ENCODE measurements around the gene FRRS1L. TPM values are rescaled to one million over a fixed set of nuclear protein-coding genes. Genes with fewer than 3 reads are reported as not detected.

Gene FRRS1L
- total RNA-seq, 1 donor from 2014 or later = 1.1 TPM

DNA sequence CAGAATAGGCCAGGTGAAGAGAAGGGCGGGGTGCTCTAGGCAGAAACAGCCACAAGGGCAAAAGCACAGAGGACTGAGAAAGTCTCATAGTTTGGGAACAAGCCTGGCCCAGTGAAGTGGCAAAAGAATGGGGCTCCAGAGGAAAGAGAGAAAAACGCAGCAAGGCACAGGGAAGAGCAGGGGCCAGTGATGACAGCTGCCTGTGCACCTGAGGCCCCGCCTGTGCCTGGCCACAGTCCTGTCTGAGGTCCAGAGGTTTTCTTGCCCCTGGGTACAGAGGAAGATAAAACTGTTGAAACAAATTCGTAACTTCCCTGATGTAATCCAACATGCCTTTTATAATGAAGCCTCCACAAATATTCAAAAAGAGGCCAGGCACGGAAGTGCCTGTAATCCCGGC, 22.0 kb downstream of the FRRS1L start:
- FAIRE-seq (no peak), DNase-seq (ENCODE audit: low read depth) (no peak)
- no peak overlapping the region for H2AFZ ChIP-seq (ENCODE audit: low read depth, low read length)
- no peak overlapping the region for H3K9ac ChIP-seq (ENCODE audit: low read length)
- H3K9me3 ChIP-seq (ENCODE audit: insufficient read depth, low read depth, low read length) = no peaks in the 10 kb centered on the region
- no peaks in the 10 kb centered on the region for H3K27me3 ChIP-seq (ENCODE audit: insufficient read depth, low read length)
- no peaks in the 10 kb centered on the region for H3K79me2 ChIP-seq (ENCODE audit: insufficient read depth, low read length)
- no peak for TF ChIP-seq EZH2 (IDR thresholded peaks at IDR 0.05; ENCODE audit: insufficient read depth, low read length)
- TF ChIP-seq, protein P1, sequence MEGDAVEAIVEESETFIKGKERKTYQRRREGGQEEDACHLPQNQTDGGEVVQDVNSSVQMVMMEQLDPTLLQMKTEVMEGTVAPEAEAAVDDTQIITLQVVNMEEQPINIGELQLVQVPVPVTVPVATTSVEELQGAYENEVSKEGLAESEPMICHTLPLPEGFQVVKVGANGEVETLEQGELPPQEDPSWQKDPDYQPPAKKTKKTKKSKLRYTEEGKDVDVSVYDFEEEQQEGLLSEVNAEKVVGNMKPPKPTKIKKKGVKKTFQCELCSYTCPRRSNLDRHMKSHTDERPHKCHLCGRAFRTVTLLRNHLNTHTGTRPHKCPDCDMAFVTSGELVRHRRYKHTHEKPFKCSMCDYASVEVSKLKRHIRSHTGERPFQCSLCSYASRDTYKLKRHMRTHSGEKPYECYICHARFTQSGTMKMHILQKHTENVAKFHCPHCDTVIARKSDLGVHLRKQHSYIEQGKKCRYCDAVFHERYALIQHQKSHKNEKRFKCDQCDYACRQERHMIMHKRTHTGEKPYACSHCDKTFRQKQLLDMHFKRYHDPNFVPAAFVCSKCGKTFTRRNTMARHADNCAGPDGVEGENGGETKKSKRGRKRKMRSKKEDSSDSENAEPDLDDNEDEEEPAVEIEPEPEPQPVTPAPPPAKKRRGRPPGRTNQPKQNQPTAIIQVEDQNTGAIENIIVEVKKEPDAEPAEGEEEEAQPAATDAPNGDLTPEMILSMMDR (IDR thresholded peaks at IDR 0.05; ENCODE audit: insufficient read depth, low read depth, low read length) = no peak
- no peak overlapping the region for H3K27ac ChIP-seq (ENCODE audit: low read depth, low read length)
- H3K4me1 Mint-ChIP-seq (ENCODE audit: low read depth, unreplicated experiment) = no peaks in the 10 kb centered on the region
- no peak overlapping the region for H3K4me3 ChIP-seq (ENCODE audit: insufficient read depth, low read depth, low read length)
- H3K4me2 ChIP-seq (ENCODE audit: low read length) = no peak overlapping the region
- no peaks in the 10 kb centered on the region for H3K4me1 ChIP-seq (ENCODE audit: insufficient read depth, low read length)
- no peaks in the 10 kb centered on the region for H3K9me3 Mint-ChIP-seq (ENCODE audit: unreplicated experiment)
- H3K27me3 Mint-ChIP-seq (ENCODE audit: low read depth, unreplicated experiment) = peaks cover 13% of the 10 kb centered on the region
- H3K27ac Mint-ChIP-seq (ENCODE audit: unreplicated experiment) = no peak overlapping the region
- H3K36me3 Mint-ChIP-seq (ENCODE audit: low read depth, unreplicated experiment) = peaks cover 2% of the 10 kb centered on the region
- no peaks in the 10 kb centered on the region for H3K36me3 ChIP-seq (ENCODE audit: insufficient read depth, low read length)
- no peak overlapping the region for H3K4me3 Mint-ChIP-seq (ENCODE audit: unreplicated experiment)
- H4K20me1 ChIP-seq (ENCODE audit: insufficient read depth, low read length) = no peaks in the 10 kb centered on the region

GRCh38 chr9:109143881-109144562, 23.0 kb downstream of the FRRS1L start:
- Mint-ChIP-seq H3K27ac (ENCODE audit: unreplicated experiment) (no peak overlapping the region), H3K4me3 (ENCODE audit: unreplicated experiment) (no peak overlapping the region), H3K36me3 (ENCODE audit: low read depth, unreplicated experiment) (peaks cover 2% of the 10 kb centered on the region), H3K27me3 (ENCODE audit: low read depth, unreplicated experiment) (peaks cover 9% of the 10 kb centered on the region), H3K4me1 (ENCODE audit: low read depth, unreplicated experiment) (no peaks in the 10 kb centered on the region), H3K9me3 (ENCODE audit: unreplicated experiment) (no peaks in the 10 kb centered on the region)
- no peaks in the 10 kb centered on the region for H3K27me3 ChIP-seq (ENCODE audit: insufficient read depth, low read length)
- DNase-seq (ENCODE audit: low read depth) = peak; percentile 14
- no peak overlapping the region for H3K4me3 ChIP-seq (ENCODE audit: insufficient read depth, low read depth, low read length)
- H3K27ac ChIP-seq (ENCODE audit: low read depth, low read length) = no peak overlapping the region
- no peaks in the 10 kb centered on the region for H3K79me2 ChIP-seq (ENCODE audit: insufficient read depth, low read length)
- no peak for FAIRE-seq
- H3K4me2 ChIP-seq (ENCODE audit: low read length) = no peak overlapping the region
- H3K9ac ChIP-seq (ENCODE audit: low read length) = no peak overlapping the region
- no peaks in the 10 kb centered on the region for H3K9me3 ChIP-seq (ENCODE audit: insufficient read depth, low read depth, low read length)
- no peaks in the 10 kb centered on the region for H3K4me1 ChIP-seq (ENCODE audit: insufficient read depth, low read length)
- peak overlapping the region; percentile 30 for H2AFZ ChIP-seq (ENCODE audit: low read depth, low read length)
- H4K20me1 ChIP-seq (ENCODE audit: insufficient read depth, low read length) = no peaks in the 10 kb centered on the region
- no peak for TF ChIP-seq EZH2 (IDR thresholded peaks at IDR 0.05; ENCODE audit: insufficient read depth, low read length)
- TF ChIP-seq, protein P1 (IDR thresholded peaks at IDR 0.05; ENCODE audit: insufficient read depth, low read depth, low read length) = peak; percentile 48
- no peaks in the 10 kb centered on the region for H3K36me3 ChIP-seq (ENCODE audit: insufficient read depth, low read length)

- no peak overlapping the region for H3K27ac Mint-ChIP-seq (ENCODE audit: unreplicated experiment)
Measured at GRCh38 chr9:109141375-109141774, 25.7 kb downstream of the FRRS1L start.

More at GRCh38 chr9:109141375-109141774, 25.7 kb downstream of the FRRS1L start:
- no peak for FAIRE-seq
- H3K4me1 Mint-ChIP-seq (ENCODE audit: low read depth, unreplicated experiment) = no peaks in the 10 kb centered on the region
- H3K9me3 Mint-ChIP-seq (ENCODE audit: unreplicated experiment) = no peaks in the 10 kb centered on the region
- no peak overlapping the region for H3K4me3 Mint-ChIP-seq (ENCODE audit: unreplicated experiment)
- no peaks in the 10 kb centered on the region for H3K4me1 ChIP-seq (ENCODE audit: insufficient read depth, low read length)
- no peak for TF ChIP-seq EZH2 (IDR thresholded peaks at IDR 0.05; ENCODE audit: insufficient read depth, low read length)
- TF ChIP-seq, protein P1 (IDR thresholded peaks at IDR 0.05; ENCODE audit: insufficient read depth, low read depth, low read length) = no peak
- H3K4me3 ChIP-seq (ENCODE audit: insufficient read depth, low read depth, low read length) = no peak overlapping the region
- H3K9ac ChIP-seq (ENCODE audit: low read length) = no peak overlapping the region
- no peaks in the 10 kb centered on the region for H4K20me1 ChIP-seq (ENCODE audit: insufficient read depth, low read length)
- H3K4me2 ChIP-seq (ENCODE audit: low read length) = no peak overlapping the region
- no peak overlapping the region for H2AFZ ChIP-seq (ENCODE audit: low read depth, low read length)
- H3K27me3 Mint-ChIP-seq (ENCODE audit: low read depth, unreplicated experiment) = peaks cover 5% of the 10 kb centered on the region
- H3K36me3 Mint-ChIP-seq (ENCODE audit: low read depth, unreplicated experiment) = no peaks in the 10 kb centered on the region
- no peak overlapping the region for H3K27ac ChIP-seq (ENCODE audit: low read depth, low read length)
- H3K36me3 ChIP-seq (ENCODE audit: insufficient read depth, low read length) = no peaks in the 10 kb centered on the region
- DNase-seq (ENCODE audit: low read depth) = no peak
- H3K9me3 ChIP-seq (ENCODE audit: insufficient read depth, low read depth, low read length) = no peaks in the 10 kb centered on the region
- no peaks in the 10 kb centered on the region for H3K79me2 ChIP-seq (ENCODE audit: insufficient read depth, low read length)
- no peaks in the 10 kb centered on the region for H3K27me3 ChIP-seq (ENCODE audit: insufficient read depth, low read length)

All from astrocyte (in vitro differentiated cells and primary cell).